ENCODE measurements around the gene OR5D16.
"Not testable (repeated sequence)": the region's sequence is repeated elsewhere in the genome, so short reads cannot be mapped to it uniquely, and the experiment has no call there.

Gene OR5D16

DNA sequence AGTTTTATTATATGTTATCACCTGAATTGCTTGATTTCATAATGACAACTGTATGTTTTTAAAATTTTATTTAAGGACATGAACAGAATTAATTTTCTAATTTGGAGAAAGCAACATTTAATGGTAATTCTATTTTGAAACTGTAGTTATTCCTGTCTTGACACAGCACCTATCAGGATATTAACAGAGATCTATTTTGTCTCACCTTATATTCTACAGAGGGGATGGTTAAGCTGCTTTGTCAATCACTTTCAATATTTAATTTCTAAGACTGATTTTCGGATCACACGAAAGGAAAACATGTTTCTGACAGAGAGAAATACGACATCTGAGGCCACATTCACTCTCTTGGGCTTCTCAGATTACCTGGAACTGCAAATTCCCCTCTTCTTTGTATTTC, at the start of gene OR5D16:
OR5D16 (plus strand) TSS at position 301 of the 400 bp plus-strand sequence; CDS start at position 301, 0 bp downstream.
- DNase-seq = no peak

DNA sequence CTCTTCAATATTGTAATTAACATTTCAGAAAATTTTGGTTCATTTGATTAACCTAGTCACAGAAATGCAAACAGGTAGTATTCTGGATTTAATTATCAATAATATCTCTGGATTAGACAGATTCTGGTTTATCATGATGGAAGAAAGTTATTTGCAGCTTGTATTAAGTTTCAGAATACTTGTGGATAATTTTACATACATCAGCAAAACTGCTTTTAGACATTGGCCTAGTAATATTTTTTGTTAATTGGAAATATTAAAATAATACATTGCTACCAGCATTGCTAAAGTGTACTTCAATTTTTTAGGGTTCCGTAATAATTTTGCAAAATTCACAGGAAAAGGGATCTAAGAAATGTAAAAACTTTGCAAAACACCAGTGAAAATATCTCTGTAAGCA, 46.9 kb upstream of the OR5D16 start:
- DNase-seq = no peak

DNA sequence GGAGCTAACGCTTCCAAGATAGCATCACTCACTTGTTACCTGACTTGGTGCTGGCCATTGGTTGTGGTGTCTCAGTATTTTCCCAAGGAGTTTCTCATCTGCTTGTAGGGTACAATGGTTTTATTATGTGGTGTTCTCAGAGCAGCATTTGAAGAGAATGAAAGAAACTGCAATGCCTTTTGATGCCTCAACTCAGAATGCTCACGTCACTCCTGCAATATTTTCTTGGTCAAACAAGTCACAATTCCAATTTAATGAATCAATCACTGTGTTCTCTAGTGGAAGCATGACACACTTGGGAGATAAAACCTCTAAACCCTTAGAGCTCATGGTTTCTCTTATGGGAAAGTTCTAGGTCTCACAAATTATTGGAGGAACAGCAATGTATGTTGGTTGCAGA, 45.2 kb upstream of the OR5D16 start:
- no peak for DNase-seq

DNA sequence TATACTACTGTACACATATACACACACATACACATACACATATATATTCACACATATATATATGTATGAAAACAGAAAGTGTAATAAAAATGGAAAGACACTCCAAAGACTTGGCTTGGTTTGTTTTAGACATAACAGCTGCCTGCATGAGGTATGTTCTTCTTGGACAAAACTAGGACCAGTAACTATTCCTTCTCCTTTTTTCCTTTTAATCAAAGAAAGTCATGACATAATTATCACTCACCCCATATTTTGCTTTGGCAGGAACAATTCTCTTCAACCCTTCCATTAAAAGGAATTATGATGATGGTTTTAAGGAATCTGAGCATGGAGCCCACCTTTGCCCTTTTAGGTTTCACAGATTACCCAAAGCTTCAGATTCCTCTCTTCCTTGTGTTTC, 43.3 kb upstream of the OR5D16 start, which contains the start of gene OR5D14:
OR5D14 (plus strand) TSS at position 301 of the 400 bp plus-strand sequence; CDS start at position 301, 0 bp downstream.
- no peak for DNase-seq

DNA sequence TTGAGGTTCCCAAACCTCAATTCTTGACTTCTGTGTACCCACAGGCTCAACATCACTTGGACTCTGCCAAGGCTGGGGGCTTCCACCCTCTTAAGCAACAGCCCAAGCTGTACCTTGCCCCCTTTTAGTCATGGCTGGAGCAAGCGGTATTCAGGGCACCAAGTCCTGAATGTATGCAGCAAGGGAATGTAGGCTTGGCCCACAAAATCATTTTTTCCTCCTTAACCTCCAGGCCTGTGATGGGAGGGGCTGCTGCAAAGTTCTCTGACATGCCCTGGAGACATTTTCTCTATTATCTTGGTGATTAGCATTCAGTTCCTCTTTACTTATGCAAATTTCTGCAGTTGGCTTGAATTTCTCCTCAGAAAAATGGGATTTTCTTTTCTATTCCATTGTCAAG, 32.3 kb upstream of the OR5D16 start:
- DNase-seq = no peak

DNA sequence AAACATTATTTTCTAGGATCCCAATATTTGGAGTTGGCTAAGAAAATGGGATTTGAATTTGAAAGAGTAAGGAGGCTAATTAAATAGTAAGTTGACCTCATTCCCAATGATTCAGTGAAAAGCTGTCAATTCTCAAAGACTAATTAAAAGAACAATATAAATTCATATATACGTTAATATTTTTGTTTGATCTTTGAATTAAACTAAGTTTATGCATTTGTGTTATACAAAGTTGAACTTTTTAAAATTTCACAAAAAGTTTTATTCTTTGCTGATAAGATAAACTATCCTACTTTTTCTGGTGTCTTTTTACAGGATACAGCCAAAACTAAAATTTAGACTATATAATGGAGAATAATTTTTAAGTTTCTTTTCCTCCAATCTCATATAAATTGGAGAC, 27.5 kb upstream of the OR5D16 start, which contains the start of gene OR5L1:
OR5L1 (plus strand) TSS at position 301 of the 400 bp plus-strand sequence. CDS start 100 bp downstream, outside the sequence.
- no peak for DNase-seq

DNA sequence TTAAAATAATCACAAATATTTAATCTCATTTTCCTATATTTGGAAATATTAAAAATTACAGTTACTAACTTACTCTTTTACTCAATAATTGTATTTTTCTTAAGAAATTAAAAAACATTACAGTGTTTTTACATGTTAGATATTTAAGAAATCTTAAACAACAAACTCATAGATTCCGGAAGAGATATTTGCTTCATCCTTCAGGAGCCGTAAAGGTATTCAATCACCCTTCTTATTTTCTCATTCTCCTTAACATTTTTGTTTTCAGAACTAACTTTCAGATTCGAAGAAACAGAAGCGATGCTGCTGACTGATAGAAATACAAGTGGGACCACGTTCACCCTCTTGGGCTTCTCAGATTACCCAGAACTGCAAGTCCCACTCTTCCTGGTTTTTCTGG, 19.2 kb upstream of the OR5D16 start, which contains the start of gene OR5D18:
OR5D18 (plus strand) TSS at position 301 of the 400 bp plus-strand sequence; CDS start at position 301, 0 bp downstream.
- DNase-seq = no peak

DNA sequence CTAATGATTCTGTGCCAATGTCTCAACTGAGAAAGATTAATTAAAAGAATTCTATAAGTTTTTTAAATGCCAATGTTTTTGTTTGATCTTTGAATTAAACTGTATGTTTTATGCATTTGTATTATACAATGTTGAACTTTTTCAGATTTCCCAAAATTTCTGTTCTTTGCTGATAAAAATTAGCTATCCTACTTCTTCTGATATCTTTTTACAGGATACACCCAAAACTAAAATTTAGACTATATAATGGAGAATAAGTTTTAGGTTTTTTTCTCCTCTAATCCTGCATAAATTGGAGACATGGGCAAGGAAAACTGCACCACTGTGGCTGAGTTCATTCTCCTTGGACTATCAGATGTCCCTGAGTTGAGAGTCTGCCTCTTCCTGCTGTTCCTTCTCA, 11.6 kb upstream of the OR5D16 start, which contains the start of gene OR5L2:
OR5L2 (plus strand) TSS at position 301 of the 400 bp plus-strand sequence; CDS start at position 301, 0 bp downstream.
- no peak for DNase-seq

DNA sequence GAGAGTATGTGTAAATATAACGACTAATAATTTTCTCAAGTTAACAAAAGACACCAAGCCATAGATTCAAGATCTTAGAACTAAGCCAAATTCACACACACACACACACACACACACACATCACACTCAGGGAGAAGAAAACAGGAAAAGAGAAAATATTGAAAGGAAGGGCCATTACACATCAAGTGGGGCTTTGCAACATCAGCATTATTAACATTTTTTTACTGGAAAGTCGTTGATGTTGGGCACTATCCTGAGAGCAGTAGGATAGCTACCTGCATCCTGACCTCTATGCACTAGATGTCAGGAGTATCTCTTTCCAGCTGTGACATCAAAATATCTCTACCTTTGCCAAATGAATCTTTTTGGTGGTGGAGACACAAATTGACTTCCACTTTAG, 8.9 kb downstream of the OR5D16 start:
- no peak for DNase-seq

DNA sequence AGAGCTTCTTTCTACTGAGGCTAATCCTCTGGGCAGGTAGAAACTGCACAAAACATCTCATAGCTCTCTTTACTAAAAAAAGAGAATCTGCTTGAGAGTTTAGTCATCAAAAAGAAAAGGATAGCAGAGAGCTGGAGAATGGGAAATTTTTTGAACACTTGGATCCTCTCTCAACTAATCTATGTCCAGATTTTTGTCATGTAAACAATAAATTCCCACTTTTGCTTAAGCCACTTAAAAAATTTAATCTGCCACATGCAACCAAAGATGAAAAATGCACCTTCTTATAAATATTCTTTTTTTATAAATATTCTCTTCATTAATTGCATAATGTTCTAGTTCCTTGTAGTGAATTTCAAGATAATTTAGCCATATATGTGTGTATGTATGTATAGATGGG, 10.5 kb downstream of the OR5D16 start:
- DNase-seq = no peak

DNA sequence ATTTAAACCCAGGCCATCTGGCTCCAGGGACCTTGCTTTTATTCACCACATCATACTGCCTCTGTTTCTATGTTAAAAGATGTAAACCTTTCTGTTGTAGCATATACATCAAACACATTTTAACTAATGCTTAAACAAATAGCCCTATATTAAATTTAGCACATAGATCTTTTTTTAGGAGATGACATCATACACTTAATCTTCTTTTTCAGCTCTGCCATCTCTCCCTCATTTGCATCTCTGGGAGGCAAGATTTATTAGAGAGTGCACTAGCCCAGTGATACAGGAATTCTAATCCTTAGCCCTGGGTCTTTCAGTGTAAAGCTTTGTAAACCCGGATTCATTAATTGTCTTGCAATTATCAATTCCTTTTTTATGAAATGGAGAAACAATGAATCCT, 13.6 kb downstream of the OR5D16 start:
- no peak for DNase-seq

DNA sequence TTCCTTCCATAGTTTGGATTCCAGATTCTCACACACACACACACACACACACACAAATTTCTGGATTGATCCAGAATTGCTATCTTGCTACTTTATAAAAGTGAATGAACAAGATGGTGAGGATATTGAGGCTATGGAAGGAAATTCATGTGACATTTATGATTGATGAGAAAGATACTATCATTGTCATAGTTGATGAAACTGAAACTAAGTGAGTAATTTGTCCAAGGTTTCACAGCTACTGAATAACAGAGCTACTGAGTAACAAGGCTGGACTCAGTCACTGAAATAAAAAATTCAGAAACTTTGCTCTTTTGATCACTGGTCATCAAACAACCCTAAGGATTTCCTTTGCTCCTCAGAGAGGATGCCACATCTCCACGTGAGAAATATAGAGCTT, 16.2 kb downstream of the OR5D16 start:
- no peak for DNase-seq

DNA sequence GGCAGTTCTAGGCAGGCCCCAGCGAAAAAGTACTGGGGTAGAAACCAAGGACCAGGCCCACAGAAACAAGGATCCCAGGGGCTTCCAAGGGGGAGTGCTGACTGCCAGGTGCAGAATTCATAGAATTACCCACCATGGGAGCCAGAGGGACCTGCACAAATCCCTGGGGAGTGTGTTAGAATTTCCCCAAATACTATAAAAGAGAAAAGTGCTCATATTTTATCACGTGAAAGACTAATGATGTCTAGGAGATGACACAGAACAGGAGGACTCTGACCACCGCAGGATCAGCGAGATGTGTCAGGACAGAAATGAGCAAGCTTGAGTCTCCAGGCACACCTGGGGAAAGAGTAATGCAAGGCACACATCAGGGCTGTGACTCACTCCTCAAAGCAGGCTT, 28.8 kb downstream of the OR5D16 start:
- not testable (repeated sequence) for DNase-seq

DNA sequence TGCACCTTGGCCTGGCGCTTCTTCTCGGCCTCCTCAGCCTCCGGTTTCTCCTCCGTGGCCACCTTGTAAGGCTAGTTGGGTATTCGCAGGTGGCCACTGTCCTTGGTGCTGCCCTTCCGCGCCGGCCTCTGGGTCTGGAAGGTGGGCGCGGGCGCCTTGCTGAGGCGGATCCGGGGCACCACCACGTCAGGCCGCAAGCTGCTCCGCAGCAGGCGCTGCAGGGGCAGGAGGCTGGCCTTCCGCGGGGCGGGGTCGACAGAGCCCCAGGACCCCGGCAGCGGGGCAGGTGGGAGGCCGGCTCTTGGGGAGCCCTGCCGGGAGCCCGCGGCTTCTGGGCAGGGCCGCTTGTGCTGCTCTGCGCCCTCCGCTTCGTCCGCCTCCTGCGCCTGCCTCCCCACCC, 34.2 kb downstream of the OR5D16 start:
- DNase-seq = not testable (repeated sequence)

DNA sequence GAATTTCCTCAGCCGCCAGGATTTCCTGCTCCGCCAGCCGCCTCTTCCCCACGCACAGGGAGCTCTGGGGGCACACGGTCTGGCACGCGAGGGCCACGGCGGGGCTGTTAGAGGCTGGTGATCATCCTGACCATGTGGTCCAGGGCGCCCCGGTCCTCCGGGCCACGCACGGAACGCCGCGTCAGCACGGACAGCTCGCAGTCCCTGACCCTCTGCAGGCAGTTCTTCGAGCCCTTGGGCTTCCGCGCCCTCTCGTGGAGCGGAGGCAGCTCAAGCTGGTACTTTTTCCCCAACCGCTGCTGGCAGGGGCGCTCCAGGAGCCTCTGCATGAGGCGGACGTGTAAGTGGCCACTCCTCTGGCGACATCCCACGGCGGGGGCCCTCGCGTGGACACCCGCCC, 34.6 kb downstream of the OR5D16 start:
- not testable (repeated sequence) for DNase-seq

DNA sequence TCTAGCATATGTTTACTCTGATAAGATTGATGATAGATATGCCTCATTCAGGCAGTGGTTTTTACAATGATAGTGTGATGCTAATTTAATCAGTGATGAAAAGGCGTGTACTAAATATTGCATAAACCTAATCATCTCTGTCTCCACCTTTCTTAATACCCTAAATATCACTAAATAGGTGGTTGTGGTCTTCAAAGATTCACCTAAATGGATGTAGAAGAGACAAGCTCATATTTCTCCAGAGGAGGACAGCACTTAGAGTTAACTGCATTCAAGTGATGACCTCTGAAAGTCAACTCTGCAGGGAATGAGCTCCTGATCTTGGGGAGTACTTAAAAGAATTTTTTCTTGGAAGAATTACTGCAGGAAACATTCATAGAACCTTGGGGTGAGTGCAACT, 44.4 kb downstream of the OR5D16 start, which contains the start of gene TRIM51:
TRIM51 (plus strand) TSS at position 301 of the 400 bp plus-strand sequence. CDS start 2,132 bp downstream, outside the sequence.
- not testable (repeated sequence) for DNase-seq

DNA sequence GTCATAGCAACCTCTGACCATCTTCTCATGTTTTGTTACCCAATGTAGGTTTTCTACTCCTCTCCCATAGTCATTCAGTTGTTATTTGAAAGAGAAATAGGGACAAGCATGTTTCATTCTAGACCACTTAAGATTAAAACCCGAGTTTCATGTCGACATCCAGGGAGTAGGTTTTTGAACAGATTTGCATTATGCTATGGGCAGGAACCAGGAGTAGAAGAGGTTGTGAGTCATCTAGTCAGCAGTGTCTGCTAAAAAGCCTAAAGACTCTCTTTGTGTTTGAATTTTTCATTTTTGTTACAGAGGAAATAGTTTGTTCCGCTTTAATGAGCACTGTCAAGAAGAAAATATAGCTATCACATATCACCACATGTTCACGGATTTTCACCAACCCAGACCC, 46.4 kb downstream of the OR5D16 start:
- not testable (repeated sequence) for DNase-seq

DNA sequence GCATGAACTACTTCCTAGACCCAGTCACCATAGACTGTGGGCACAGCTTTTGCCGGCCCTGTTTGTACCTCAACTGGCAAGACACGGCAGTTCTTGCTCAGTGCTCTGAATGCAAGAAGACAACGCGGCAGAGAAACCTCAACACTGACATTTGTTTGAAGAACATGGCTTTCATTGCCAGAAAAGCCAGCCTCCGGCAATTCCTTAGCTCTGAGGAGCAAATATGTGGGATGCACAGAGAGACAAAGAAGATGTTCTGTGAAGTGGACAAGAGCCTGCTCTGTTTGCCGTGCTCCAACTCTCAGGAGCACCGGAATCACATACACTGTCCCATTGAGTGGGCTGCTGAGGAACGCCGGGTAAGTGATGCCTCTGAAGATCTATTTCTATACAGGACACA, 46.9 kb downstream of the OR5D16 start:
- not testable (repeated sequence) for DNase-seq
